Gastroesophageal sphincter (tissue), 3 donors: ENCODE data around the gene GJA3.

Source experiments
- CTCF ChIP-seq, 4 experiments: fragments of 200-600 bp in 2 of 4; fragments of 450-650 bp in 2 of 4; sonication (generic) in 1 of 4; IDR thresholded peaks; one replicate each; pipeline ENCODE4 v1.5.1; 2017 to 2019; ENCODE audit warnings: antibody characterized with exemption in 4 of 4, mild to moderate bottlenecking in 2 of 4, moderate library complexity in 2 of 4
- POLR2A ChIP-seq, 2 donors: fragments of 450-650 bp; IDR thresholded peaks; one replicate each; pipeline ENCODE4 v1.6.1; 2017; ENCODE audit warnings: antibody characterized with exemption in 2 of 2, mild to moderate bottlenecking in 2 of 2, moderate library complexity in 1 of 2
- POLR2AphosphoS5 ChIP-seq: sonication (generic); formaldehyde crosslinking; IDR thresholded peaks from one replicate; pipeline ENCODE4 v1.6.1; 2017; ENCODE audit warnings: antibody characterized with exemption

GRCh38 chr13:20127562-20128458 is 33.0 kb downstream of the GJA3 start:
- peak; percentile 24 to 39 for TF ChIP-seq POLR2A (IDR thresholded peaks at IDR 0.05)
- peak in 3 of 4 experiments; percentile 26 to 75 (median 42) for TF ChIP-seq CTCF (IDR thresholded peaks at IDR 0.05)
- peak; percentile 41 for TF ChIP-seq POLR2AphosphoS5
